Measurements from ENCODE around the gene GLB1L. TPM values are rescaled to one million over a fixed set of nuclear protein-coding genes. Genes with fewer than 3 reads are reported as not detected.
A peak's percentile ranks its signal among the peaks of the same experiment; 100 is the strongest.
"Not testable (repeated sequence)": the region's sequence is repeated elsewhere in the genome, so short reads cannot be mapped to it uniquely, and the experiment has no call there.

Gene GLB1L
- total RNA-seq, 3 donors from 2014 or later, result 10.2 to 15.7 (median 11.8) TPM

DNA sequence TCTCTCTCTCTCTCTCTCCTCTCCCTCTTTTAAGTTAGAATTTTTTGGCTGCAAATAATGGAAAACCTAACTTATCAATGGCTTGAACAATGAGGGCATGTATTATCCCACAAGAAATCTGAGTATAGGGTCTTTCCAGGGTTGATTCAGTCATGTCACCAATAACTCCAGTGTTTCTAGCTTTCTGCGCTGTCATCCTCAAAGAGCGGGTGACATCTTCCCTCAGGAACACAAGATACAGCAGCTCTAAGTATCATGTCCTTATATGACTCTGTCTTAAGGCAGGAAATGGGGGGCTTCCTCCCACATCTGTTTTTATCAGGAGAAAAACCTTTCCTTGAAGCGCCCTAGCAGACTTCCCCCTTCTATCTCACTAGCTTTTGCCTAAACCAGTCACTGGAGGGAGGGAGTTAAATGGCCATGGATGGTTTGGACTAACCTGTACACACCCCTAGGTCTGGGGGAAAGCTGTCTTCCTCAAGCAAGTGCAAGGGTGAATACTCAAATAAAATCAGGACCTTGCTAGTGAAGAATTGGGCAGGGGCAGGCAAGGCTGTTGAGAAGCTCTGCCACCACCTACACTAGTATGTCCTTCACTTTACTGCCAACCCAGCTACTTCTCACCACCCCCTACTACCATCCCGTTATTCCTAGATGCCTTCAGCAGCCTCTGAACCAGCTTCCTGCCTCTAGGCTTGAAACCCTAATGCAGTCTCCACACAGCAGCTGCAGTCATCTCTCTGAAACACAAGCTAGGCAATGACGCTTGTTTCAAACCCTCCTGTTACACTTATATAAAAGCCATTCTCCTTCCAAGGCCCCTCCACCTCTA is 16.0 kb upstream of the GLB1L start:
- H3K4me1 ChIP-seq, result no peaks in the 10 kb centered on the region
- no peak overlapping the region for H3K4me3 ChIP-seq
- H3K27me3 ChIP-seq, result no peaks in the 10 kb centered on the region
- no peaks in the 10 kb centered on the region for H3K36me3 ChIP-seq
- intact Hi-C loops (cut with DNase I; ENCODE audit: low total_unique reads), result loop anchor here (5.0 kb wide), 1 partner anchor 859 kb away; no protein-coding TSS in a partner anchor
- no peak overlapping the region for H3K27ac ChIP-seq
- TF ChIP-seq, protein P1, sequence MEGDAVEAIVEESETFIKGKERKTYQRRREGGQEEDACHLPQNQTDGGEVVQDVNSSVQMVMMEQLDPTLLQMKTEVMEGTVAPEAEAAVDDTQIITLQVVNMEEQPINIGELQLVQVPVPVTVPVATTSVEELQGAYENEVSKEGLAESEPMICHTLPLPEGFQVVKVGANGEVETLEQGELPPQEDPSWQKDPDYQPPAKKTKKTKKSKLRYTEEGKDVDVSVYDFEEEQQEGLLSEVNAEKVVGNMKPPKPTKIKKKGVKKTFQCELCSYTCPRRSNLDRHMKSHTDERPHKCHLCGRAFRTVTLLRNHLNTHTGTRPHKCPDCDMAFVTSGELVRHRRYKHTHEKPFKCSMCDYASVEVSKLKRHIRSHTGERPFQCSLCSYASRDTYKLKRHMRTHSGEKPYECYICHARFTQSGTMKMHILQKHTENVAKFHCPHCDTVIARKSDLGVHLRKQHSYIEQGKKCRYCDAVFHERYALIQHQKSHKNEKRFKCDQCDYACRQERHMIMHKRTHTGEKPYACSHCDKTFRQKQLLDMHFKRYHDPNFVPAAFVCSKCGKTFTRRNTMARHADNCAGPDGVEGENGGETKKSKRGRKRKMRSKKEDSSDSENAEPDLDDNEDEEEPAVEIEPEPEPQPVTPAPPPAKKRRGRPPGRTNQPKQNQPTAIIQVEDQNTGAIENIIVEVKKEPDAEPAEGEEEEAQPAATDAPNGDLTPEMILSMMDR (IDR thresholded peaks at IDR 0.05), result no peak
- TF ChIP-seq POLR2A (IDR thresholded peaks at IDR 0.05), result no peak
- no peak for DNase-seq (ENCODE audit: low spot score in 2 of 2)
- no peaks in the 10 kb centered on the region for H3K9me3 ChIP-seq

DNA sequence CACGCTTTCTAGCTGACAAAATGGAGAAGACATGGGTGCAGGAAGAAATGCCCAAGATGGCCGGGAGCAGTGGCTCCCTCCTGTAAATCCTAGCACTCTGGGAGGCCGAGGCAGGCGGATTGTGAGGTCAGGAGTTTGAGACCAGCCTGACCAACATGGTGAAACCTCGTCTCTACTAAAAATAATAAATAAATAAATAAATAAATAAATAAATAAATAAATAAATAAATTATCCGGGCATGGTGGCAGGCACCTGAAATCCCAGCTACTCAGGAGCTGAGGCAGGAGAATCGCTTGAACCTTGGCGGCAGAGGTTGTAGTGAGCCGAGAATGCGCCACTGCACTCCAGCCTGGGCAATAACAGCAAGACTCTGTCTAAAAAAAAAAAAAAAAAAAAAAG is 13.7 kb upstream of the GLB1L start:
- H3K9me3 ChIP-seq; H3K4me3 ChIP-seq; H3K27me3 ChIP-seq; intact Hi-C loops (cut with DNase I; ENCODE audit: low total_unique reads); DNase-seq (ENCODE audit: low spot score in 2 of 2); H3K4me1 ChIP-seq; H3K36me3 ChIP-seq; H3K27ac ChIP-seq: not testable (repeated sequence)

DNA sequence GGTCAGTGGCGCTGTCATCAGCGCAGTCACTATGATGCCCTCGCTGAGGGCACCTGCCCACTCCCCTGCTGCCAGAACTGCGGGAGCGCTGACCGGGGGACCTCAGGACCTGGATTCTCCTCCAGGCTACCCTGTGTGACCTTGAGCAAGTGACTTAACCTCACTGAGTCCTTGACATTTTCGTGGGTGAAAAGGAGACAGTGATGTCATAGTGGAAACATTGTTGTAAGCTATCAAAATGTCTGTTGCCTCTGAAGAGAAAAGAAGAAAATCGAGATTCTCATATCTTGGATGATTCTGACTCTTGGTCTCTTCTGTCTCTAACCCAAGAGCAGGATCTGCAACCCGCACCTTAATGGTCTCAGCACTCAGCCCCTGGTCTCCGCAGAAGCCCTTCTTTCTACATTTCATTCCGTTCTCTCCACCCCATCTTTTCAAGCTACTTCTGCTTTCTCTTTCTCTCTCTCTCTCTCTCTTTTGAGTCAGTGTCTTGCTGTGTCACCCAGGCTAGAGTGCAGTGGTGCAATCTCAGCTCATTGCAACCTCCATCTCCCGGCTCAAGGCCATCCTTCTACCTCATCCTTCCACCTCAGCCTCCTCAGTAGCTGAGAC is 9.5 kb upstream of the GLB1L start:
- intact Hi-C loops (cut with DNase I; ENCODE audit: low total_unique reads), result no loop called here
- H3K4me1 ChIP-seq, result peaks cover 9 to 11% of the 10 kb centered on the region in 2 donors
- no peak for TF ChIP-seq POLR2A (IDR thresholded peaks at IDR 0.05)
- TF ChIP-seq, protein P1 (IDR thresholded peaks at IDR 0.05), result no peak
- TF ChIP-seq POLR2AphosphoS5 (IDR thresholded peaks at IDR 0.05), result no peak

DNA sequence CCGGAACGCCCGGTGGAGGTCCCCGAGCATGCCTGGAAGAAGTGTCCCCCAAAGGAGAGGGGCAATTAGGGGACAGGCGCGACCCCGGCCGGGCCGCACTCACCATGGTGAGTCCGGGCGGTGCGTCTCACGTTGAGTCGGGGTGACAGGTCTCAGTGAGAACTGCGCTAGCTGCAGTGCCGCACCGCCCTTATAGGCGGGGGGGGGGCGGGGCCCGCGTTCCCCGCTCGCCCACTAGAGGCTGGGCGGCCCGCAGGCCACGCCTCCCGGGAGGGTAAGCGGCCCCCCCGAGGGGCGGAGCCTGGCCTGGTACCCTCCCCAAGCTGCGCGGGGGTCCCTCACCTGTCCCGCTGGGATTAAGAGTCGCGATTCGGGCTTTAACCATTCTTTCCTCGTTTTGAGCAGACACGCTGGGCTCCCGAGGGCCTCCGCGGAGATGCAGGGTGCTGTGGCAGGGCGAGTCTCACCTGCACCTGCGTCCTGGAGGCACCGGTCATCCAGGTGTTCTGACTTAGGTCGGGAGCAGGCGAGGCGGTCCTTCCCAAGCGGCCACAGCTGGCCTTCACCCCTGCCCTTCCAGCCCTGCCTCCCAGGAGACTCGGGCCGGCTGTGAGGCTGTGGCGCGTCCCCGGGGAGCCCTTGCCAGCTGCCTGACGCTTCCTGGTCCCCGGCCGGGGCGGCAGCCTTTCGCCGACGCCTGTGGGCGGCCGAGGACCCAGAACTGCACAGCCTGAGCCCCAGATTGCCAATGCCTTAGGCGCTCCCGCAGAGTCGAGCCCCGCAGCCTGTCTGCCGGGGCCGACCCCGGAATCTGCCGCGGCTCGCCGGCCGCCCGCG is 8.7 kb upstream of the GLB1L start, which contains the start of gene TUBA4A:
TSS of gene TUBA4A (minus strand) at position 166 of the 837 bp plus-strand sequence. CDS start at position 106, 60 bp downstream.
- TF ChIP-seq POLR2A (IDR thresholded peaks at IDR 0.05) (peak; percentile 83), POLR2AphosphoS5 (IDR thresholded peaks at IDR 0.05) (peak; percentile 65 to 86 (median 67))
- TF ChIP-seq, protein P1 (IDR thresholded peaks at IDR 0.05), result peak in 2 of 3 donors; percentile 25 to 27

More for the DNA sequence above, 9.5 kb upstream of the GLB1L start:
- no peaks in the 10 kb centered on the region for H3K27me3 ChIP-seq
- no peaks in the 10 kb centered on the region for H3K9me3 ChIP-seq
- no peaks in the 10 kb centered on the region for H3K36me3 ChIP-seq
- DNase-seq (ENCODE audit: low spot score in 2 of 2), result no peak
- peak overlapping the region; percentile 55 to 76 (median 69) for H3K4me3 ChIP-seq
- peak overlapping the region; percentile 93 to 98 for H3K27ac ChIP-seq

More for the DNA sequence above, 8.7 kb upstream of the GLB1L start, which contains the start of gene TUBA4A:
- Histone ChIP-seq H3K27me3 (no peaks in the 10 kb centered on the region), H3K4me3 (peak within 1 kb of the TSS; percentile 55 to 76 (median 69)), H3K36me3 (no peaks in the 10 kb centered on the region), H3K9me3 (no peaks in the 10 kb centered on the region), H3K27ac (peak within 1 kb of the TSS; percentile 93 to 98), H3K4me1 (peaks cover 11% of the 10 kb centered on the region in 2 donors)
- intact Hi-C loops (cut with DNase I; ENCODE audit: low total_unique reads), result no loop called here
- DNase-seq (ENCODE audit: low spot score in 2 of 2), result peak; percentile 85
